Smooth muscle cell (in vitro differentiated cells): ENCODE data around the gene HLF. TPM values are rescaled to one million over a fixed set of nuclear protein-coding genes. Genes with fewer than 3 reads are reported as not detected.

Source experiments
- DNase-seq: peaks from one replicate; lab custom pipeline; 2025; ENCODE audit not compliant: unreplicated experiment; lab: John Stamatoyannopoulos, UW
- H2AFZ ChIP-seq: fragments of 200-600 bp; sonication (generic); 2 replicates; pipeline ENCODE4 v1.6.0; 2016; ENCODE audit warnings: antibody characterized with exemption, low read depth, mild to moderate bottlenecking
- H3F3A ChIP-seq: fragments of 200-600 bp; sonication (generic); 2 replicates; pipeline ENCODE4 v1.6.0; 2017; ENCODE audit warnings: antibody characterized with exemption, low read depth
- H3K27ac ChIP-seq: fragments of 200-600 bp; sonication (generic); 2 replicates; pipeline ENCODE4 v1.5.1; 2016; ENCODE audit warnings: low read depth, mild to moderate bottlenecking
- H3K27me3 ChIP-seq: fragments of 200-600 bp; sonication (generic); 2 replicates; pipeline ENCODE4 v1.6.1; 2016; ENCODE audit warnings: low read depth, mild to moderate bottlenecking
- H3K36me3 ChIP-seq: fragments of 200-600 bp; sonication (generic); 2 replicates; pipeline ENCODE4 v1.5.1; 2016; ENCODE audit warnings: low read depth
- H3K4me1 ChIP-seq: fragments of 200-600 bp; sonication (generic); 2 replicates; pipeline ENCODE4 v1.5.1; 2016; ENCODE audit warnings: low read depth
- H3K4me2 ChIP-seq: fragments of 200-600 bp; sonication (generic); 2 replicates; pipeline ENCODE4 v1.6.0; 2016; ENCODE audit warnings: mild to moderate bottlenecking
- H3K4me3 ChIP-seq: fragments of 200-600 bp; sonication (generic); 2 replicates; pipeline ENCODE4 v1.5.1; 2016; ENCODE audit warnings: mild to moderate bottlenecking
- H3K79me2 ChIP-seq: fragments of 200-600 bp; sonication (generic); 2 replicates; pipeline ENCODE4 v1.6.0; 2016; ENCODE audit warnings: low read depth, mild to moderate bottlenecking
- H3K9ac ChIP-seq: fragments of 200-600 bp; sonication (generic); 2 replicates; pipeline ENCODE4 v1.6.0; 2016; ENCODE audit warnings: low read depth
- H3K9me3 ChIP-seq: fragments of 200-600 bp; sonication (generic); replicated peaks from 2 replicates; pipeline ENCODE4 v1.5.1; 2016; ENCODE audit warnings: low read depth
- H4K20me1 ChIP-seq: fragments of 200-600 bp; sonication (generic); 2 replicates; pipeline ENCODE4 v1.6.0; 2016; ENCODE audit warnings: low read depth
- CTCF ChIP-seq: fragments of 200-600 bp; sonication (generic); IDR thresholded peaks from 2 replicates; pipeline ENCODE4 v1.5.1; 2017; ENCODE audit warnings: borderline replicate concordance, mild to moderate bottlenecking, antibody characterized with exemption; ENCODE audit not compliant: insufficient read depth, poor library complexity, severe bottlenecking
- WGBS: methylation state at CpG from one replicate; pipeline ENCODE4 v1.1.7; 2016; ENCODE audit warnings: low lambda C conversion rate; 5-methylcytosine and 5-hydroxymethylcytosine counted together
- polyA plus RNA-seq: library from polyadenylated mRNA; unstranded; fragments of >200 nt; fragmentation: Nextera tagmentation; extraction: Ambion mirVana; gene quantifications from 2 replicates; pipeline ENCODE4 v1.2.1, GENCODE V29; 2016
- total RNA-seq: library from RNA; depleted of rRNA; stranded (reverse); fragments of >200 nt; gene quantifications from 2 replicates; pipeline ENCODE4 v1.2.3, GENCODE V29; 2014

The HLF gene
- total and polyA plus RNA-seq, 2 experiments from 2014 or later: 0.19 TPM; not detected in 1

GRCh38 chr17:55236316-55236715 lies 28.4 kb upstream of the HLF start:
- DNase-seq: no peak
- no peaks in the 10 kb centered on the region for H3K36me3 ChIP-seq
- H3K27me3 ChIP-seq: peaks cover 20% of the 10 kb centered on the region
- H3K4me2 ChIP-seq: no peak overlapping the region
- no peak overlapping the region for H2AFZ ChIP-seq
- no peak overlapping the region for H3K4me3 ChIP-seq
- peaks cover 8% of the 10 kb centered on the region for H3K4me1 ChIP-seq
- H3K9ac ChIP-seq: no peak overlapping the region
- no peak for TF ChIP-seq CTCF
- H3F3A ChIP-seq: peaks cover 5% of the 10 kb centered on the region
- H3K9me3 ChIP-seq: no peaks in the 10 kb centered on the region
- H4K20me1 ChIP-seq: no peaks in the 10 kb centered on the region
- no peaks in the 10 kb centered on the region for H3K79me2 ChIP-seq
- H3K27ac ChIP-seq: no peak overlapping the region
- WGBS: 76% methylated on average over 2 of the region's 2 CpGs

- Histone ChIP-seq H3K9me3 (no peaks in the 10 kb centered on the region), H3K4me1 (peaks cover 8% of the 10 kb centered on the region), H3K9ac (no peak overlapping the region), H3K27ac (no peak overlapping the region), H3K4me3 (no peak overlapping the region), H4K20me1 (no peaks in the 10 kb centered on the region), H3K4me2 (peak overlapping the region; percentile 90), H2AFZ (no peak overlapping the region), H3K79me2 (no peaks in the 10 kb centered on the region), H3F3A (peaks cover 5% of the 10 kb centered on the region), H3K36me3 (no peaks in the 10 kb centered on the region), H3K27me3 (peaks cover 20% of the 10 kb centered on the region)
- TF ChIP-seq CTCF: no peak
- no peak for DNase-seq
- whole genome bisulfite sequencing: 66% methylated on average over 6 of the region's 6 CpGs
These were observed 27.5 kb upstream of the HLF start for GRCh38 chr17:55237268-55237667.

GRCh38 chr17:55237841-55238178 lies 26.9 kb upstream of the HLF start:
- Histone ChIP-seq H3K4me2 (peak overlapping the region; percentile 90), H3K4me3 (peak overlapping the region; percentile 61), H3K9ac (peak overlapping the region; percentile 11), H3K27me3 (peaks cover 20% of the 10 kb centered on the region), H3F3A (peaks cover 5% of the 10 kb centered on the region), H3K27ac (no peak overlapping the region), H3K9me3 (no peaks in the 10 kb centered on the region), H3K36me3 (no peaks in the 10 kb centered on the region), H3K79me2 (no peaks in the 10 kb centered on the region), H2AFZ (peak overlapping the region; percentile 88), H4K20me1 (no peaks in the 10 kb centered on the region), H3K4me1 (peaks cover 8% of the 10 kb centered on the region)
- no peak for TF ChIP-seq CTCF
- WGBS: 48% methylated on average over 6 of the region's 6 CpGs
- DNase-seq: no peak

- Histone ChIP-seq H3K27me3 (peaks cover 20% of the 10 kb centered on the region), H4K20me1 (no peaks in the 10 kb centered on the region), H3K9me3 (no peaks in the 10 kb centered on the region), H3K4me1 (peaks cover 8% of the 10 kb centered on the region), H3K4me2 (peak overlapping the region; percentile 90), H3K4me3 (peak overlapping the region; percentile 61), H3F3A (peaks cover 5% of the 10 kb centered on the region), H3K36me3 (no peaks in the 10 kb centered on the region), H3K9ac (peak overlapping the region; percentile 11), H3K27ac (no peak overlapping the region), H2AFZ (peak overlapping the region; percentile 88), H3K79me2 (no peaks in the 10 kb centered on the region)
- DNase-seq: peak; percentile 71
- TF ChIP-seq CTCF: no peak
- WGBS: 2% methylated on average over 58 of the region's 68 CpGs
These were observed 26.4 kb upstream of the HLF start for GRCh38 chr17:55238179-55238930.
